ENCODE measurements around the gene LRCH1. TPM values are rescaled to one million over a fixed set of nuclear protein-coding genes. Genes with fewer than 3 reads are reported as not detected.

Gene LRCH1
- total RNA-seq, 1 experiment from 2014 or later: 16.5 TPM

DNA sequence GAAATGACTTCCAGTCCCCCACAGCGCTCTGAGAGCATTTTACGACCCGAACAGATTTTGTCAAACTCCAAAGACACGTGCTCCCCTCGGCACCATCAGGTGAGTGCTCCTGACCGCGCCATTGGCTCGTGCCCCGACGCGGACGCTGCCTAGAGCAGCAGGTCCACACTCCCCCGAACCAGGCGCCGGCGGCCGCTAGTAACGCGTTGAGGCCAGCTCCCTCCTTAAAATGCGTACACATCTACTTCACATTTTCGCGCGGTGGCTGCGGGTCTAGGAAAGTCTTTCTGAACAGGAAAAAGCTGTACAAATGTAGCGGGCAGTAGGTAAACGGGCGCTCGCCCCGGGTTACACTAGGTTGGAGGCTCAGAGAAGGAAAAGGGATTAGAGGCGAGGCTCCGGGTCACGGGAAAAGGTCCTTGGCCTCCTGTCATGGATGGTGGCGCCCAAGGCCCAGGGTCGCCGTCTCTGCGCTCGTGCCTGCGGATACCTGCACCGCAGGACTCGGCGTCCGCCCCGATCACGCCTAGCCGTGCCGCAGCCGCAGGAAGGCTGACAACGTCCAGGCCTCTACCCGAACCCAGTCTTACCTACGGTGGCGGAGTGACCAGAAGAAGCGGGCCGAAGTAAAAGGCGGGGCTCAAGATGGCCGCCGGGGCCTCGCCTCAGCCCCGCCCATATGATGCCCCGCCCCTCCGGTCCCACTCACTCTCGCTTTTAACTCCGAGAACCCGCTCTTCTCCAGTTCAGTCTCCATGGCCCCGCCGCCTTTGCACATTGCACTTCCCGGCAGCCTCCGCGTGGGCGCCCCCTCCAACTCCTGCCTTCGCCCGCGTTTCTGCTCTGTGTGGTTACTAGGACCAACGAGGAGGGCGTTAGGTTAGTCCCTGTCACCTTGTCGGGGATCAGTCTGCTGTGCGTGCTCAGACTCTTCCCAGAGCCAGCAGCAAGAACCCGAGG is 243.8 kb downstream of the LRCH1 start, which contains the start of gene ESD:
Gene ESD, minus strand, starts transcription at position 647 of the 960 bp plus-strand sequence. CDS start 5,748 bp downstream, outside the sequence.
- intact Hi-C loops (cut with micrococcal nuclease): loop anchor here (5.0 kb wide), 1 partner anchor 244 kb away; the partner anchor contains the start of gene LRCH1
- Mint-ChIP-seq H3K4me1 (ENCODE audit: insufficient read depth, unreplicated experiment) (peaks cover 33% of the 10 kb centered on the region), H3K27ac (ENCODE audit: low read depth, unreplicated experiment) (peak within 1 kb of the TSS; percentile 97), H3K36me3 (ENCODE audit: insufficient read depth, unreplicated experiment) (peaks cover 16% of the 10 kb centered on the region), H3K9me3 (ENCODE audit: unreplicated experiment) (no peaks in the 10 kb centered on the region), H3K27me3 (ENCODE audit: insufficient read depth, unreplicated experiment) (no peaks in the 10 kb centered on the region), H3K4me3 (ENCODE audit: unreplicated experiment) (peak within 1 kb of the TSS; percentile 94)
- ChIA-PET POLR2A (interaction anchor here (0.5 to 1.3 kb wide), 14 partner anchors 9 to 1506 kb away, joined by 3 to 5 read pairs (median 3); no protein-coding TSS in a partner anchor), CTCF (interaction anchor here (0.5 to 0.6 kb wide), 4 partner anchors 869 to 1373 kb away, joined by 3 to 5 read pairs (median 3); no protein-coding TSS in a partner anchor)
- TSS peak; percentile 80 for BruUV-seq (replicated peaks)
- peak; percentile 88 for DNase-seq (ENCODE audit: unreplicated experiment)
- TF ChIP-seq, protein P1, sequence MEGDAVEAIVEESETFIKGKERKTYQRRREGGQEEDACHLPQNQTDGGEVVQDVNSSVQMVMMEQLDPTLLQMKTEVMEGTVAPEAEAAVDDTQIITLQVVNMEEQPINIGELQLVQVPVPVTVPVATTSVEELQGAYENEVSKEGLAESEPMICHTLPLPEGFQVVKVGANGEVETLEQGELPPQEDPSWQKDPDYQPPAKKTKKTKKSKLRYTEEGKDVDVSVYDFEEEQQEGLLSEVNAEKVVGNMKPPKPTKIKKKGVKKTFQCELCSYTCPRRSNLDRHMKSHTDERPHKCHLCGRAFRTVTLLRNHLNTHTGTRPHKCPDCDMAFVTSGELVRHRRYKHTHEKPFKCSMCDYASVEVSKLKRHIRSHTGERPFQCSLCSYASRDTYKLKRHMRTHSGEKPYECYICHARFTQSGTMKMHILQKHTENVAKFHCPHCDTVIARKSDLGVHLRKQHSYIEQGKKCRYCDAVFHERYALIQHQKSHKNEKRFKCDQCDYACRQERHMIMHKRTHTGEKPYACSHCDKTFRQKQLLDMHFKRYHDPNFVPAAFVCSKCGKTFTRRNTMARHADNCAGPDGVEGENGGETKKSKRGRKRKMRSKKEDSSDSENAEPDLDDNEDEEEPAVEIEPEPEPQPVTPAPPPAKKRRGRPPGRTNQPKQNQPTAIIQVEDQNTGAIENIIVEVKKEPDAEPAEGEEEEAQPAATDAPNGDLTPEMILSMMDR (IDR thresholded peaks at IDR 0.05; ENCODE audit: unreplicated experiment): no peak

DNA sequence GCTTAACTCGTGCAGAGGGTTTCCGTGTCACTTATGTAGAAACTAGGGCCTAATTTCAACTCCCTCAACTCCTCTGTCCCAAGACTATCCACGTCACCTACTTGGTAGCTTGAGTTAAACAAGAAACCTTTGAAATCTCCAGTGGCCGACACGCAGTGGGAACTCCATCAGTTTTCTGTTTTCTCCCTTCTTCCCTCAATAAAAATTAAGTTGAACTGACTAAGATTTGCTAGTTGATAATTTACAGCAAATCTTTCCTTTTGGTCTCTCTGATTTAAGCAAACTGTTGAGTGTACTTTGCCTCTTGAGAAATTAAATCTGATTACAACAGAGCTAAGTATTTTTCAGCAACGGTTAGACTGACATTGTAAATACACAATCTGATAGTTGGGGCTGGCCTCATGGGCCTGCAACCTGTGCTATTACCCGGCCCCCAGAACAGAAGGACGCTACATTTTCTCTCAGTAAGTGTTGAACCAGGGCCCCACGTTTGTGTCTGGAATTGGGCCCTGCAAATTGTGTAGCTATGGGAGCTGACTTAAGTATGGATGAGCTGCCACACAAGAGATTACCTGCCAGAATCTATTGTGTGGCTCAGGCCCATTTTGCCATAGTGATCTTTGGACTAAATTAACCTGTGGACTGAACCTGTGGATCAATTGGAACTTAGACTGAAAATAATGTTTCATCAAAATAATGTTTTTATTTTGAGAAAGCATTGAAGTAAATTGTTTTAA is 244.7 kb downstream of the LRCH1 start:
- Mint-ChIP-seq H3K9me3 (ENCODE audit: unreplicated experiment) (no peaks in the 10 kb centered on the region), H3K27ac (ENCODE audit: low read depth, unreplicated experiment) (peak overlapping the region; percentile 97), H3K4me3 (ENCODE audit: unreplicated experiment) (peak overlapping the region; percentile 94), H3K27me3 (ENCODE audit: insufficient read depth, unreplicated experiment) (no peaks in the 10 kb centered on the region), H3K4me1 (ENCODE audit: insufficient read depth, unreplicated experiment) (peaks cover 36% of the 10 kb centered on the region), H3K36me3 (ENCODE audit: insufficient read depth, unreplicated experiment) (peaks cover 14% of the 10 kb centered on the region)
- BruUV-seq (replicated peaks): no TSS peak
- no peak for DNase-seq (ENCODE audit: unreplicated experiment)
- POLR2A ChIA-PET: interaction anchor here (0.6 to 0.8 kb wide), 2 partner anchors 54 to 702 kb away, joined by 4 read pairs; no protein-coding TSS in a partner anchor
- CTCF ChIA-PET: interaction anchor here (0.6 kb wide), 2 partner anchors 1259 to 1312 kb away, joined by 3 to 5 read pairs; no protein-coding TSS in a partner anchor
- intact Hi-C loops (cut with micrococcal nuclease): loop anchor here (5.0 kb wide), 1 partner anchor 245 kb away; the partner anchor contains the start of gene LRCH1
- TF ChIP-seq, protein P1 (IDR thresholded peaks at IDR 0.05; ENCODE audit: unreplicated experiment): no peak

- no TSS peak for BruUV-seq (replicated peaks)
- no peak overlapping the region for H3K4me3 Mint-ChIP-seq (ENCODE audit: unreplicated experiment)
- peaks cover 33% of the 10 kb centered on the region for H3K4me1 Mint-ChIP-seq (ENCODE audit: insufficient read depth, unreplicated experiment)
- H3K27me3 Mint-ChIP-seq (ENCODE audit: insufficient read depth, unreplicated experiment): no peaks in the 10 kb centered on the region
- H3K27ac Mint-ChIP-seq (ENCODE audit: low read depth, unreplicated experiment): no peak overlapping the region
- DNase-seq (ENCODE audit: unreplicated experiment): no peak
- peaks cover 7% of the 10 kb centered on the region for H3K36me3 Mint-ChIP-seq (ENCODE audit: insufficient read depth, unreplicated experiment)
- ChIA-PET CTCF (interaction anchor here (0.6 to 1.0 kb wide), 3 partner anchors 257 to 1239 kb away, joined by 3 read pairs; partner anchors contain the start of gene NUDT15), POLR2A (no interaction called here)
- H3K9me3 Mint-ChIP-seq (ENCODE audit: unreplicated experiment): no peaks in the 10 kb centered on the region
- intact Hi-C loops (cut with micrococcal nuclease): loop anchor here (5.0 kb wide), 1 partner anchor 247 kb away; the partner anchor contains the start of gene LRCH1
- TF ChIP-seq, protein P1 (IDR thresholded peaks at IDR 0.05; ENCODE audit: unreplicated experiment): no peak
These were observed 246.2 kb downstream of the LRCH1 start for GRCh38 chr13:46799139-46799538.
